HCT116 (cell line): ENCODE results near the gene ANO6. TPM values are rescaled to one million over a fixed set of nuclear protein-coding genes. Genes with fewer than 3 reads are reported as not detected.

Experiments
- ATAC-seq: fragments of 200-7000 bp; cut with Tn5 transposase; 2 replicates; pipeline ENCODE4 v1.9.1; 2020; ENCODE audit warnings: mild to moderate bottlenecking, moderate library complexity
- BruUV-seq: library from RNA; stranded (reverse); fragments of 400-500 nt; replicated peaks from 2 replicates; lab custom pipeline; 2021; lab: Mats Ljungman, UMichigan
- CTCF ChIA-PET: fragments of 300-600 bp; sonication (Branson Sonifier 250); formaldehyde crosslinking; loops from one replicate; lab custom pipeline; 2021; ENCODE audit warnings: antibody characterized with exemption; lab: Charles Lee
- POLR2A ChIA-PET: fragments of 300-600, 350-600 bp; sonication (Branson Sonifier 250); formaldehyde crosslinking; loops from one replicate; lab custom pipeline; 2021; ENCODE audit warnings: antibody characterized with exemption; lab: Charles Lee
- RAD21 ChIA-PET, 2 experiments: fragments of 300-600 bp; sonication (Branson Sonifier 250); formaldehyde crosslinking; loops; one replicate each; lab custom pipeline; 2023; ENCODE audit warnings: low total read pairs in 2 of 2; ENCODE audit not compliant: uncharacterized antibody in 2 of 2, unreplicated experiment in 2 of 2, low non-redundant PET in 1 of 2; lab: Charles Lee
- DNase-seq: peaks from one replicate; pipeline ENCODE4 v3.0.0-alpha.2; 2010; ENCODE audit warnings: low read depth, low spot score
- H2AFZ ChIP-seq: fragments of 200-600 bp; shearing (Covaris generic), sonication (generic); 2 replicates; pipeline ENCODE4 v1.6.1; 2017; ENCODE audit warnings: low read depth, mixed run types, mixed read lengths, antibody characterized with exemption, low read length; ENCODE audit not compliant: poor library complexity, severe bottlenecking
- H3K27ac ChIP-seq: 2 replicates; pipeline ENCODE4 v1.5.1; 2012; ENCODE audit warnings: low read depth, low read length
- H3K27me3 ChIP-seq: fragments of 200-600 bp; sonication (generic); 2 replicates; pipeline ENCODE4 v1.6.1; 2016; ENCODE audit warnings: mixed run types, low read length, mixed read lengths; ENCODE audit not compliant: insufficient read depth
- H3K36me3 ChIP-seq, 2 experiments: fragments of 200-500 bp in 1 of 2; fragments of 200-600 bp in 1 of 2; sonication (Bioruptor generic) in 1 of 2; sonication (generic) in 1 of 2; 2 replicates each; pipeline versions ENCODE4 v1.5.1 to v1.6.1; 2014 to 2016; ENCODE audit warnings: low read length in 2 of 2, inconsistent platforms in 1 of 2, mixed read lengths in 1 of 2, mixed run types in 1 of 2; ENCODE audit not compliant: insufficient read depth in 2 of 2, control insufficient read depth in 1 of 2
- H3K4me1 ChIP-seq, 2 experiments: fragments of 200-600 bp in 1 of 2; sonication (generic) in 1 of 2; 2 replicates each; pipeline versions ENCODE4 v1.5.1 to v1.6.1; 2012 to 2017; ENCODE audit warnings: low read length in 2 of 2, inconsistent platforms in 1 of 2, mild to moderate bottlenecking in 1 of 2, mixed read lengths in 1 of 2, mixed run types in 1 of 2, moderate library complexity in 1 of 2; ENCODE audit not compliant: insufficient read depth in 2 of 2, control insufficient read depth in 1 of 2
- H3K4me2 ChIP-seq: fragments of 200-600 bp; sonication (generic); 2 replicates; pipeline ENCODE4 v1.6.1; 2017; ENCODE audit warnings: mixed run types, low read length, mixed read lengths
- H3K4me3 ChIP-seq, 2 experiments: fragments of 200-600 bp in 1 of 2; sonication (generic) in 1 of 2; replicated peaks in 1 of 2; 2 replicates each; pipeline ENCODE4 v1.5.1; 2011 to 2016; ENCODE audit warnings: low read length in 2 of 2, control low read depth in 1 of 2, low read depth in 1 of 2, mild to moderate bottlenecking in 1 of 2, mixed read lengths in 1 of 2, mixed run types in 1 of 2
- H3K79me2 ChIP-seq: fragments of 200-600 bp; sonication (generic); 2 replicates; pipeline ENCODE4 v1.6.1; 2017; ENCODE audit warnings: mild to moderate bottlenecking, mixed run types, low read length, moderate library complexity, mixed read lengths; ENCODE audit not compliant: insufficient read depth
- H3K9ac ChIP-seq: fragments of 200-600 bp; sonication (generic); 2 replicates; pipeline ENCODE4 v1.6.1; 2016; ENCODE audit warnings: low read length, mixed read lengths
- H3K9me2 ChIP-seq: fragments of 200-600 bp; sonication (generic), shearing (Covaris generic); 2 replicates; pipeline ENCODE4 v1.6.1; 2017; ENCODE audit warnings: mixed run types, mild to moderate bottlenecking, moderate library complexity; ENCODE audit not compliant: insufficient read depth
- H3K9me3 ChIP-seq, 2 experiments: fragments of 200-500 bp in 1 of 2; fragments of 200-600 bp in 1 of 2; sonication (Bioruptor generic) in 1 of 2; sonication (generic) in 1 of 2; 2 replicates each; pipeline ENCODE4 v1.6.1; 2014 to 2017; ENCODE audit warnings: low read length in 2 of 2, mixed read lengths in 2 of 2, inconsistent platforms in 1 of 2, low read depth in 1 of 2, mild to moderate bottlenecking in 1 of 2, mixed run types in 1 of 2, moderate library complexity in 1 of 2; ENCODE audit not compliant: control insufficient read depth in 1 of 2, insufficient read depth in 1 of 2
- H4K20me1 ChIP-seq: fragments of 200-600 bp; sonication (generic), shearing (Covaris generic); 2 replicates; pipeline ENCODE4 v1.6.1; 2017; ENCODE audit warnings: mixed run types, mild to moderate bottlenecking, moderate library complexity; ENCODE audit not compliant: insufficient read depth
- ATF3 ChIP-seq: IDR thresholded peaks from 2 replicates; pipeline ENCODE4 v1.6.1; 2012
- CBX3 ChIP-seq: IDR thresholded peaks from 2 replicates; pipeline ENCODE4 v1.6.1; 2012; ENCODE audit warnings: low read depth
- CEBPB ChIP-seq: IDR thresholded peaks from 2 replicates; pipeline ENCODE4 v1.6.1; 2012; ENCODE audit warnings: low read depth
- CTCF ChIP-seq, 3 experiments: fragments of 200-600 bp in 1 of 3; sonication (generic) in 1 of 3; IDR thresholded peaks in 2 of 3; conservative IDR thresholded peaks in 1 of 3; 2 replicates each; pipeline ENCODE4 v1.5.1; 2012 to 2017; ENCODE audit warnings: low read depth in 2 of 3, low read length in 2 of 3, antibody characterized with exemption in 1 of 3, borderline replicate concordance in 1 of 3, control low read depth in 1 of 3, mild to moderate bottlenecking in 1 of 3, mixed read lengths in 1 of 3, mixed run types in 1 of 3, moderate library complexity in 1 of 3; ENCODE audit not compliant: insufficient read depth in 1 of 3
- EGR1 ChIP-seq: IDR thresholded peaks from 2 replicates; pipeline ENCODE4 v1.6.1; 2012; ENCODE audit warnings: low read depth
- ELF1 ChIP-seq: IDR thresholded peaks from 2 replicates; pipeline ENCODE4 v1.6.1; 2012; ENCODE audit warnings: low read depth, borderline replicate concordance
- EZH2 ChIP-seq: fragments of 200-600 bp; sonication (generic); IDR thresholded peaks from 2 replicates; pipeline ENCODE4 v1.6.1; 2017; ENCODE audit warnings: antibody characterized with exemption, mixed run types
- EZH2phosphoT487 ChIP-seq: fragments of 200-600 bp; IDR thresholded peaks from 2 replicates; pipeline ENCODE4 v1.6.1; 2018; ENCODE audit warnings: antibody characterized with exemption, borderline replicate concordance
- FOSL1 ChIP-seq: IDR thresholded peaks from 2 replicates; pipeline ENCODE4 v1.6.1; 2012; ENCODE audit warnings: low read depth
- MAX ChIP-seq: IDR thresholded peaks from 2 replicates; pipeline ENCODE4 v1.6.1; 2012
- POLR2A ChIP-seq: IDR thresholded peaks from 2 replicates; pipeline ENCODE4 v1.7.0; 2011; ENCODE audit warnings: borderline replicate concordance; ENCODE audit not compliant: insufficient read depth, insufficient read length; ENCODE audit errors: extremely low read depth
- RAD21 ChIP-seq: IDR thresholded peaks from 2 replicates; pipeline ENCODE4 v1.6.1; 2012; ENCODE audit warnings: low read depth, mild to moderate bottlenecking
- REST ChIP-seq: IDR thresholded peaks from 2 replicates; pipeline ENCODE4 v1.6.1; 2012; ENCODE audit warnings: low read depth
- SIN3A ChIP-seq: IDR thresholded peaks from 2 replicates; pipeline ENCODE4 v1.6.1; 2012; ENCODE audit warnings: low read depth
- SRF ChIP-seq: IDR thresholded peaks from 2 replicates; pipeline ENCODE4 v1.6.1; 2012; ENCODE audit warnings: low read depth
- TCF7L2 ChIP-seq: IDR thresholded peaks from 2 replicates; pipeline ENCODE4 v1.7.0; 2011; ENCODE audit warnings: borderline replicate concordance, inconsistent platforms; ENCODE audit not compliant: insufficient read depth, insufficient read length; ENCODE audit errors: extremely low read depth
- ZBTB33 ChIP-seq: IDR thresholded peaks from 2 replicates; pipeline ENCODE4 v1.6.1; 2011; ENCODE audit warnings: mild to moderate bottlenecking, low read length, moderate library complexity; ENCODE audit not compliant: insufficient replicate concordance; ENCODE audit errors: extremely low read depth
- ZFX ChIP-seq: fragments of 450-650 bp; IDR thresholded peaks from 2 replicates; pipeline ENCODE4 v1.6.1; 2017
- intact Hi-C: fragments of 100-400 bp; cut with micrococcal nuclease; formaldehyde crosslinking; loops from 2 replicates; pipeline ENCODE4 v1.10.0; 2022
- total RNA-seq: library from RNA; stranded (reverse); gene quantifications from one replicate; pipeline ENCODE4 v1.2.1, GENCODE V29; 2021; ENCODE audit not compliant: unreplicated experiment

ANO6 gene
- total RNA-seq, 1 experiment from 2014 or later: 36.7 TPM

GRCh38 chr12:45276154-45276755 lies 60.4 kb downstream of the ANO6 start (continued):
- TF ChIP-seq SRF (no peak), SIN3A (no peak)

- Histone ChIP-seq H3K79me2 (peaks cover 24% of the 10 kb centered on the region), H3K9ac (no peak overlapping the region), H3K9me3 (no peaks in the 10 kb centered on the region), H4K20me1 (no peaks in the 10 kb centered on the region), H3K27ac (no peak overlapping the region), H2AFZ (no peak overlapping the region), H3K4me3 (no peak overlapping the region), H3K4me1 (peaks cover 10 to 13% of the 10 kb centered on the region in 2 experiments), H3K36me3 (no peaks in the 10 kb centered on the region; a peak in 1 of 4 replicates), H3K27me3 (no peaks in the 10 kb centered on the region), H3K4me2 (no peak overlapping the region), H3K9me2 (no peaks in the 10 kb centered on the region)
- DNase-seq (no peak), ATAC-seq (no peak)
- ChIA-PET RAD21 (no interaction called here), CTCF (no interaction called here), POLR2A (no interaction called here)
- BruUV-seq: no TSS peak
- intact Hi-C loops: loop anchor here (10.0 kb wide), 1 partner anchor 446 kb away; the partner anchor contains the start of gene ARID2
- TF ChIP-seq EGR1 (no peak), TCF7L2 (no peak), REST (no peak), POLR2A (no peak), ZFX (no peak), MAX (no peak), FOSL1 (no peak), CEBPB (no peak), ZBTB33 (no peak), ELF1 (no peak), ATF3 (no peak), CTCF (IDR thresholded peaks at IDR 0.05 in 2 of 3, conservative IDR thresholded peaks at IDR 0.05 in 1 of 3; ENCODE audit: borderline replicate concordance in 1 of 3, insufficient read depth in 1 of 3, low read depth in 2 of 3, low read length in 2 of 3) (no peak), RAD21 (no peak), SIN3A (no peak), EZH2phosphoT487 (no peak), CBX3 (no peak), EZH2 (no peak)
Measured at GRCh38 chr12:45278447-45278846, 62.6 kb downstream of the ANO6 start.
